Neural cell (in vitro differentiated cells): ENCODE results near the gene TMEM269. TPM values are rescaled to one million over a fixed set of nuclear protein-coding genes. Genes with fewer than 3 reads are reported as not detected.

ENCODE experiments used
- H2AFZ ChIP-seq: fragments of 200-600, 300-800 bp; sonication (generic), shearing (Covaris generic); 2 replicates; pipeline ENCODE4 v1.6.0; 2014; ENCODE audit warnings: low read depth, mild to moderate bottlenecking, antibody characterized with exemption, low read length, moderate library complexity
- H3F3A ChIP-seq: fragments of 200-600 bp; shearing (Covaris generic); 2 replicates; pipeline ENCODE4 v1.6.1; 2016; ENCODE audit warnings: mild to moderate bottlenecking, moderate library complexity, mixed read lengths, antibody characterized with exemption, low read length; ENCODE audit not compliant: insufficient read depth, poor library complexity, severe bottlenecking
- H3K27ac ChIP-seq: fragments of 200-600, 300-800 bp; sonication (generic), shearing (Covaris generic); 2 replicates; pipeline ENCODE4 v1.5.1; 2014; ENCODE audit warnings: mild to moderate bottlenecking, low read length, moderate library complexity
- H3K27me3 ChIP-seq: fragments of 300-800, 200-600 bp; sonication (generic), shearing (Covaris generic); 2 replicates; pipeline ENCODE4 v1.6.0; 2014; ENCODE audit warnings: mild to moderate bottlenecking, low read depth, low read length, moderate library complexity; ENCODE audit not compliant: insufficient read depth
- H3K36me3 ChIP-seq: fragments of 300-800, 200-600 bp; sonication (generic), shearing (Covaris generic); 2 replicates; pipeline ENCODE4 v1.5.1; 2014; ENCODE audit warnings: mild to moderate bottlenecking, antibody characterized with exemption, low read length, moderate library complexity; ENCODE audit not compliant: insufficient read depth
- H3K4me2 ChIP-seq: fragments of 300-800, 200-600 bp; sonication (generic), shearing (Covaris generic); 2 replicates; pipeline ENCODE4 v1.6.0; 2014; ENCODE audit warnings: mild to moderate bottlenecking, low read length
- H3K4me3 ChIP-seq: fragments of 300-800, 200-600 bp; sonication (generic), shearing (Covaris generic); 2 replicates; pipeline ENCODE4 v1.5.1; 2014; ENCODE audit warnings: mild to moderate bottlenecking, low read length, moderate library complexity
- H3K79me2 ChIP-seq: fragments of 200-600 bp; shearing (Covaris generic); replicated peaks from 2 replicates; pipeline ENCODE4 v1.6.0; 2014; ENCODE audit warnings: mild to moderate bottlenecking, low read length, moderate library complexity; ENCODE audit not compliant: insufficient read depth
- H3K9ac ChIP-seq: fragments of 300-800, 200-600 bp; sonication (generic), shearing (Covaris generic); 2 replicates; pipeline ENCODE4 v1.6.1; 2016; ENCODE audit warnings: mild to moderate bottlenecking, low read length, mixed read lengths
- H3K9me2 ChIP-seq: fragments of 200-600 bp; shearing (Covaris generic); 2 replicates; pipeline ENCODE4 v1.6.1; 2016; ENCODE audit warnings: mild to moderate bottlenecking, low read length, mixed read lengths; ENCODE audit not compliant: insufficient read depth
- H3K9me3 ChIP-seq: fragments of 200-600, 300-800 bp; sonication (generic), shearing (Covaris generic); 2 replicates; pipeline ENCODE4 v1.6.1; 2016; ENCODE audit warnings: mild to moderate bottlenecking, mixed run types, low read length, moderate library complexity, mixed read lengths
- H4K20me1 ChIP-seq: fragments of 200-600 bp; shearing (Covaris generic); 2 replicates; pipeline ENCODE4 v1.6.1; 2016; ENCODE audit warnings: mild to moderate bottlenecking, mixed run types; ENCODE audit not compliant: insufficient read depth
- EP300 ChIP-seq: fragments of 450-650 bp; conservative IDR thresholded peaks from 2 replicates; pipeline ENCODE4 v1.6.1; 2014; ENCODE audit warnings: antibody characterized with exemption, mild to moderate bottlenecking, moderate library complexity; ENCODE audit not compliant: poor library complexity, severe bottlenecking
- EZH2 ChIP-seq: fragments of 200-600, 300-800 bp; shearing (Covaris generic), sonication (generic); IDR thresholded peaks from 2 replicates; pipeline ENCODE4 v1.6.1; 2014; ENCODE audit warnings: antibody characterized with exemption, low read length, borderline replicate concordance, mild to moderate bottlenecking; ENCODE audit not compliant: insufficient read depth, poor library complexity, severe bottlenecking
- MXI1 ChIP-seq: fragments of 450-650 bp; conservative IDR thresholded peaks from 2 replicates; pipeline ENCODE4 v1.6.1; 2014; ENCODE audit warnings: antibody characterized with exemption, mild to moderate bottlenecking; ENCODE audit not compliant: poor library complexity, severe bottlenecking
- POLR2AphosphoS5 ChIP-seq: IDR thresholded peaks from 2 replicates; pipeline ENCODE4 v1.6.1; 2012
- RAD21 ChIP-seq: fragments of 450-650 bp; conservative IDR thresholded peaks from 2 replicates; pipeline ENCODE4 v1.6.1; 2014; ENCODE audit warnings: antibody characterized with exemption, mild to moderate bottlenecking, moderate library complexity
- SMC3 ChIP-seq: fragments of 450-650 bp; conservative IDR thresholded peaks from 2 replicates; pipeline ENCODE4 v1.6.1; 2014; ENCODE audit warnings: antibody characterized with exemption, mild to moderate bottlenecking, moderate library complexity; ENCODE audit not compliant: poor library complexity
- TAF1 ChIP-seq: IDR thresholded peaks from 2 replicates; pipeline ENCODE4 v1.6.1; 2012; ENCODE audit warnings: low read depth
- polyA plus RNA-seq: library from polyadenylated mRNA; depleted of rRNA; stranded (reverse); fragments of >200 nt; gene quantifications from 2 replicates; pipeline ENCODE4 v1.2.3, GENCODE V29; 2014
- TF ChIP-seq, protein P1 (sequence below): fragments of 450-650 bp; IDR thresholded peaks from 2 replicates; pipeline ENCODE4 v1.5.1; 2014; ENCODE audit warnings: antibody characterized with exemption, mild to moderate bottlenecking, moderate library complexity; ENCODE audit not compliant: poor library complexity, severe bottlenecking
- TF ChIP-seq, protein P2 (sequence below): IDR thresholded peaks from 2 replicates; pipeline ENCODE4 v1.6.1; 2012; ENCODE audit warnings: borderline replicate concordance

Gene TMEM269
- polyA plus RNA-seq, 1 donor from 2014 or later: 1.1 TPM

DNA sequence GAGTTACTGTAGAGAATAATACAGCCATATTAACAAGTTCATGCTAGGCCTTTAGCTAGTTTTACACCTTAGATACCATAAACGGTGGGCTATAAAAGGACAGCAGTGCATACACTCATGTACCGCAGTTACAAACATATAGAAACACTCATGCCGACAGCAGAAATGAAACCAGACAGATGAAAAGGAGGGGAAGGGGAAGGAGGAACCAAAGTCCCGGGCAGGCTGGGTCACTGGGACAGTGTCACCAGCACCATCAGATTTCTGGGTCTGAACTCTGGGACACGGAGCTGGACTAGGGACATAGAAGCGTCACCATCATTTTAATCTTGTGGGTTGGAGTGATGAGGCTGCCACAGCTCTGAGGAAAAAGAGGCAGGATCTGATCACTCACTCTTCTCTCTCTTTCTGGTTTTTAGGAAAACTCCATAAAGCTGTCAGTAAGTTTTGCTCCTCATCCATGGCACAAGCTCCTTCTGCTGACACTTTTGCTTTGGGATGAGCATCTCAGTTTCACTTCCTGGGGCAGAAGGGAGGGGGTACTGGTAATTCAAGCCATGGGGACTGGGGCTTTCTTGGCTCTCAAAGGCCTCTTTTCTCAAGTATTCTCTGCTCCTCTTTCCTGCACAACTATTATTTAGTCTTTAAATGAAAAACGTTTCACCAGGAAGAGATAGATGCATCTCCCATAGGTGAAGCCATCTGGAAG is 53.8 kb downstream of the TMEM269 start:
- TF ChIP-seq TAF1: no peak
- no peak for TF ChIP-seq EP300
- no peak for TF ChIP-seq RAD21
- TF ChIP-seq SMC3: no peak
- TF ChIP-seq, protein P1, sequence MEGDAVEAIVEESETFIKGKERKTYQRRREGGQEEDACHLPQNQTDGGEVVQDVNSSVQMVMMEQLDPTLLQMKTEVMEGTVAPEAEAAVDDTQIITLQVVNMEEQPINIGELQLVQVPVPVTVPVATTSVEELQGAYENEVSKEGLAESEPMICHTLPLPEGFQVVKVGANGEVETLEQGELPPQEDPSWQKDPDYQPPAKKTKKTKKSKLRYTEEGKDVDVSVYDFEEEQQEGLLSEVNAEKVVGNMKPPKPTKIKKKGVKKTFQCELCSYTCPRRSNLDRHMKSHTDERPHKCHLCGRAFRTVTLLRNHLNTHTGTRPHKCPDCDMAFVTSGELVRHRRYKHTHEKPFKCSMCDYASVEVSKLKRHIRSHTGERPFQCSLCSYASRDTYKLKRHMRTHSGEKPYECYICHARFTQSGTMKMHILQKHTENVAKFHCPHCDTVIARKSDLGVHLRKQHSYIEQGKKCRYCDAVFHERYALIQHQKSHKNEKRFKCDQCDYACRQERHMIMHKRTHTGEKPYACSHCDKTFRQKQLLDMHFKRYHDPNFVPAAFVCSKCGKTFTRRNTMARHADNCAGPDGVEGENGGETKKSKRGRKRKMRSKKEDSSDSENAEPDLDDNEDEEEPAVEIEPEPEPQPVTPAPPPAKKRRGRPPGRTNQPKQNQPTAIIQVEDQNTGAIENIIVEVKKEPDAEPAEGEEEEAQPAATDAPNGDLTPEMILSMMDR: no peak
- TF ChIP-seq EZH2: no peak
- no peak for TF ChIP-seq POLR2AphosphoS5
- TF ChIP-seq, protein P2, sequence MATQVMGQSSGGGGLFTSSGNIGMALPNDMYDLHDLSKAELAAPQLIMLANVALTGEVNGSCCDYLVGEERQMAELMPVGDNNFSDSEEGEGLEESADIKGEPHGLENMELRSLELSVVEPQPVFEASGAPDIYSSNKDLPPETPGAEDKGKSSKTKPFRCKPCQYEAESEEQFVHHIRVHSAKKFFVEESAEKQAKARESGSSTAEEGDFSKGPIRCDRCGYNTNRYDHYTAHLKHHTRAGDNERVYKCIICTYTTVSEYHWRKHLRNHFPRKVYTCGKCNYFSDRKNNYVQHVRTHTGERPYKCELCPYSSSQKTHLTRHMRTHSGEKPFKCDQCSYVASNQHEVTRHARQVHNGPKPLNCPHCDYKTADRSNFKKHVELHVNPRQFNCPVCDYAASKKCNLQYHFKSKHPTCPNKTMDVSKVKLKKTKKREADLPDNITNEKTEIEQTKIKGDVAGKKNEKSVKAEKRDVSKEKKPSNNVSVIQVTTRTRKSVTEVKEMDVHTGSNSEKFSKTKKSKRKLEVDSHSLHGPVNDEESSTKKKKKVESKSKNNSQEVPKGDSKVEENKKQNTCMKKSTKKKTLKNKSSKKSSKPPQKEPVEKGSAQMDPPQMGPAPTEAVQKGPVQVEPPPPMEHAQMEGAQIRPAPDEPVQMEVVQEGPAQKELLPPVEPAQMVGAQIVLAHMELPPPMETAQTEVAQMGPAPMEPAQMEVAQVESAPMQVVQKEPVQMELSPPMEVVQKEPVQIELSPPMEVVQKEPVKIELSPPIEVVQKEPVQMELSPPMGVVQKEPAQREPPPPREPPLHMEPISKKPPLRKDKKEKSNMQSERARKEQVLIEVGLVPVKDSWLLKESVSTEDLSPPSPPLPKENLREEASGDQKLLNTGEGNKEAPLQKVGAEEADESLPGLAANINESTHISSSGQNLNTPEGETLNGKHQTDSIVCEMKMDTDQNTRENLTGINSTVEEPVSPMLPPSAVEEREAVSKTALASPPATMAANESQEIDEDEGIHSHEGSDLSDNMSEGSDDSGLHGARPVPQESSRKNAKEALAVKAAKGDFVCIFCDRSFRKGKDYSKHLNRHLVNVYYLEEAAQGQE: no peak

DNA sequence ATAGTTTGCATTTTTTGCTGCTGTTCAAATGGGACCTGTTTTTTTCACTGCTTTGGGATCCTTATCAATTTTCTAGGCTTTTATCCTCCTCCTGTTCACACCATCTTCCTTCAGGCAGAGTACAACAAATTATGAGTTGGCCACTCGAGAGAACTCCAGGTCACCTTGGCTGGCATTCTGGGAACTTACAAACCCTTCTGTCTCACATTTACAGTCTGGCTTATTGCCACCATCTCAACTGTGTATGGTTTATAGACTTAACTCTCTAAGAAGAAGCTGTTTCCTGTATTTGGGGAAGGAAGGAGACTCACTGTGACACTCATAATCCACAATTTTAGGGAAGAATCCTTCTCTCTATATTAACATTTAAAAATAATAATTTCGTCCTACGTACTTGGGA is 56.2 kb downstream of the TMEM269 start:
- Histone ChIP-seq H3K4me3 (no peak overlapping the region), H3K27me3 (no peaks in the 10 kb centered on the region), H2AFZ (no peak overlapping the region), H3K36me3 (no peaks in the 10 kb centered on the region), H3K9me3 (no peaks in the 10 kb centered on the region), H3F3A (no peaks in the 10 kb centered on the region), H3K27ac (no peak overlapping the region), H3K9me2 (no peaks in the 10 kb centered on the region), H3K79me2 (no peaks in the 10 kb centered on the region), H3K4me2 (no peak overlapping the region), H4K20me1 (no peaks in the 10 kb centered on the region), H3K9ac (no peak overlapping the region)
- TF ChIP-seq RAD21 (no peak), EZH2 (no peak), TAF1 (no peak), MXI1 (no peak), SMC3 (no peak), POLR2AphosphoS5 (no peak), EP300 (no peak)
- TF ChIP-seq, protein P2: no peak
- TF ChIP-seq, protein P1: no peak

More for the DNA sequence above, 53.8 kb downstream of the TMEM269 start:
- Histone ChIP-seq H3F3A (no peaks in the 10 kb centered on the region), H3K4me3 (no peak overlapping the region), H3K79me2 (no peaks in the 10 kb centered on the region), H3K36me3 (no peaks in the 10 kb centered on the region), H3K27ac (no peak overlapping the region), H3K9me2 (no peaks in the 10 kb centered on the region), H3K9ac (no peak overlapping the region), H4K20me1 (no peaks in the 10 kb centered on the region), H3K4me2 (no peak overlapping the region), H3K27me3 (no peaks in the 10 kb centered on the region), H3K9me3 (no peaks in the 10 kb centered on the region), H2AFZ (no peak overlapping the region)
